ENCODE measurements around the gene CHRNA4. TPM values are rescaled to one million over a fixed set of nuclear protein-coding genes. Genes with fewer than 3 reads are reported as not detected.

Gene CHRNA4
- total and polyA plus RNA-seq, 10 of the 15 experiments (the other 5 are each of a cell fraction or from before 2014, with no cell fraction given): 0.04 to 0.41 (median 0.06) TPM; not detected in 5

DNA sequence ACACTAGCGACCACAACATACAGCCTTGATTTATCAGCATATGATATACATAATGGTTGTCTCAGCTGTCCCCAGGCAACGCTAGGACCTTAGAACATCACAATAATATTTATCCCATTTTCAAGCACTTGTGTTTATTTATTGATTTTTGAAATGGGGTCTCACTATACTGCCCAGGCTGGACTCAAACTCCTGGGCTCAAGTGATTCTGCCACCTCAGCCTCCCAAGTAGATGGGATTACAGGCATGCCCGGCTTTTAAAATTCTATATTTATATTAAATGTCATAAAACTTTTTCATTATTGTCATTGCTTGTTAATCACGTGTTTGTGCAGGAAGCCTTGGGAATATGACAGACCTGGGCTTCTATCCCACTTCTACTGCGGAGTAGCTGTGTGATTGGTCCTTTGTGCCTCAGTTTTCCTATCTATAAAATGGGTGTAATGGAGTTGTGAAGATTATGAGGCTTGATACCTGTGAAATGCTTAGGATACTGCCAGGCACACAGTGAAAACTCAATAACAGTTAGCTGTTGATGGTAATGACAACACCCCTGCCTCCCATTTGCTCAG is 58.0 kb downstream of the CHRNA4 start:
- in situ Hi-C loops (cut with MboI) (no loop called here), intact Hi-C loops (cut with micrococcal nuclease; ENCODE audit: unreplicated experiment) (no loop called here)
- CTCF ChIA-PET: no interaction called here
- no peaks in the 10 kb centered on the region for H3K4me1 ChIP-seq (ENCODE audit: control insufficient read depth, insufficient read depth, low read length)
- H4K20me1 ChIP-seq (ENCODE audit: control insufficient read depth, insufficient read depth): no peaks in the 10 kb centered on the region
- POLR2A ChIA-PET: no interaction called here
- BruUV-seq (replicated peaks): no TSS peak
- TF ChIP-seq TCF3 (IDR thresholded peaks at IDR 0.05; ENCODE audit: borderline replicate concordance, insufficient read depth, low read depth, low read length) (no peak), ESRRA (IDR thresholded peaks at IDR 0.05; ENCODE audit: low read length) (no peak), SMAD5 (IDR thresholded peaks at IDR 0.05; ENCODE audit: low read depth) (no peak), IKZF2 (IDR thresholded peaks at IDR 0.05) (no peak), ZNF274 (IDR thresholded peaks at IDR 0.05; ENCODE audit: insufficient read depth, insufficient read length) (no peak), KAT2A (conservative IDR thresholded peaks at IDR 0.05; ENCODE audit: control insufficient read depth, low read depth, low read length) (no peak), NFIC (IDR thresholded peaks at IDR 0.05; ENCODE audit: low read depth, low read length) (no peak)
- TF ChIP-seq, protein P1, sequence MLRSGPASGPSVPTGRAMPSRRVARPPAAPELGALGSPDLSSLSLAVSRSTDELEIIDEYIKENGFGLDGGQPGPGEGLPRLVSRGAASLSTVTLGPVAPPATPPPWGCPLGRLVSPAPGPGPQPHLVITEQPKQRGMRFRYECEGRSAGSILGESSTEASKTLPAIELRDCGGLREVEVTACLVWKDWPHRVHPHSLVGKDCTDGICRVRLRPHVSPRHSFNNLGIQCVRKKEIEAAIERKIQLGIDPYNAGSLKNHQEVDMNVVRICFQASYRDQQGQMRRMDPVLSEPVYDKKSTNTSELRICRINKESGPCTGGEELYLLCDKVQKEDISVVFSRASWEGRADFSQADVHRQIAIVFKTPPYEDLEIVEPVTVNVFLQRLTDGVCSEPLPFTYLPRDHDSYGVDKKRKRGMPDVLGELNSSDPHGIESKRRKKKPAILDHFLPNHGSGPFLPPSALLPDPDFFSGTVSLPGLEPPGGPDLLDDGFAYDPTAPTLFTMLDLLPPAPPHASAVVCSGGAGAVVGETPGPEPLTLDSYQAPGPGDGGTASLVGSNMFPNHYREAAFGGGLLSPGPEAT (IDR thresholded peaks at IDR 0.05; ENCODE audit: low read depth): no peak
- TF ChIP-seq, protein P2, sequence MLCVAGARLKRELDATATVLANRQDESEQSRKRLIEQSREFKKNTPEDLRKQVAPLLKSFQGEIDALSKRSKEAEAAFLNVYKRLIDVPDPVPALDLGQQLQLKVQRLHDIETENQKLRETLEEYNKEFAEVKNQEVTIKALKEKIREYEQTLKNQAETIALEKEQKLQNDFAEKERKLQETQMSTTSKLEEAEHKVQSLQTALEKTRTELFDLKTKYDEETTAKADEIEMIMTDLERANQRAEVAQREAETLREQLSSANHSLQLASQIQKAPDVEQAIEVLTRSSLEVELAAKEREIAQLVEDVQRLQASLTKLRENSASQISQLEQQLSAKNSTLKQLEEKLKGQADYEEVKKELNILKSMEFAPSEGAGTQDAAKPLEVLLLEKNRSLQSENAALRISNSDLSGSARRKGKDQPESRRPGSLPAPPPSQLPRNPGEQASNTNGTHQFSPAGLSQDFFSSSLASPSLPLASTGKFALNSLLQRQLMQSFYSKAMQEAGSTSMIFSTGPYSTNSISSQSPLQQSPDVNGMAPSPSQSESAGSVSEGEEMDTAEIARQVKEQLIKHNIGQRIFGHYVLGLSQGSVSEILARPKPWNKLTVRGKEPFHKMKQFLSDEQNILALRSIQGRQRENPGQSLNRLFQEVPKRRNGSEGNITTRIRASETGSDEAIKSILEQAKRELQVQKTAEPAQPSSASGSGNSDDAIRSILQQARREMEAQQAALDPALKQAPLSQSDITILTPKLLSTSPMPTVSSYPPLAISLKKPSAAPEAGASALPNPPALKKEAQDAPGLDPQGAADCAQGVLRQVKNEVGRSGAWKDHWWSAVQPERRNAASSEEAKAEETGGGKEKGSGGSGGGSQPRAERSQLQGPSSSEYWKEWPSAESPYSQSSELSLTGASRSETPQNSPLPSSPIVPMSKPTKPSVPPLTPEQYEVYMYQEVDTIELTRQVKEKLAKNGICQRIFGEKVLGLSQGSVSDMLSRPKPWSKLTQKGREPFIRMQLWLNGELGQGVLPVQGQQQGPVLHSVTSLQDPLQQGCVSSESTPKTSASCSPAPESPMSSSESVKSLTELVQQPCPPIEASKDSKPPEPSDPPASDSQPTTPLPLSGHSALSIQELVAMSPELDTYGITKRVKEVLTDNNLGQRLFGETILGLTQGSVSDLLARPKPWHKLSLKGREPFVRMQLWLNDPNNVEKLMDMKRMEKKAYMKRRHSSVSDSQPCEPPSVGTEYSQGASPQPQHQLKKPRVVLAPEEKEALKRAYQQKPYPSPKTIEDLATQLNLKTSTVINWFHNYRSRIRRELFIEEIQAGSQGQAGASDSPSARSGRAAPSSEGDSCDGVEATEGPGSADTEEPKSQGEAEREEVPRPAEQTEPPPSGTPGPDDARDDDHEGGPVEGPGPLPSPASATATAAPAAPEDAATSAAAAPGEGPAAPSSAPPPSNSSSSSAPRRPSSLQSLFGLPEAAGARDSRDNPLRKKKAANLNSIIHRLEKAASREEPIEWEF (IDR thresholded peaks at IDR 0.05; ENCODE audit: insufficient replicate concordance, low read depth, low read length): no peak
- SMC1A ChIA-PET (ENCODE audit: uncharacterized antibody, unreplicated experiment): no interaction called here
- ATAC-seq (no peak), FAIRE-seq (no peak), DNase-seq (ENCODE audit: low read depth, low spot score) (no peak)
- no peak overlapping the region for H2AFZ ChIP-seq (ENCODE audit: control insufficient read depth, low read depth, low read length)
- RAD21 ChIA-PET (ENCODE audit: unreplicated experiment): no interaction called here
- H3K27ac ChIP-seq (ENCODE audit: control insufficient read depth, insufficient read depth): no peak overlapping the region
- no peaks in the 10 kb centered on the region for H3K27me3 ChIP-seq (replicated peaks in 1 of 2; ENCODE audit: control insufficient read depth in 2 of 2, insufficient read depth in 2 of 2, low read length in 1 of 2)
- no peak overlapping the region for H3K4me3 ChIP-seq
- WGBS (ENCODE audit: insufficient coverage, insufficient replicate concordance, low lambda C conversion rate, missing lambda C conversion rate): 59% methylated on average over 5 of the region's 5 CpGs
- H3K36me3 ChIP-seq (ENCODE audit: control insufficient read depth in 2 of 2, insufficient read depth in 2 of 2, low read length in 1 of 2): no peaks in the 10 kb centered on the region
- no peaks in the 10 kb centered on the region for H3K79me2 ChIP-seq (ENCODE audit: control insufficient read depth, insufficient read depth, low read length)
- H3K9ac ChIP-seq (ENCODE audit: control insufficient read depth, insufficient read depth, low read length): no peak overlapping the region
- H3K4me2 ChIP-seq (ENCODE audit: control insufficient read depth, insufficient read depth): no peak overlapping the region
- no peaks in the 10 kb centered on the region for H3K9me3 ChIP-seq (replicated peaks; ENCODE audit: control insufficient read depth, insufficient read depth, low read length)
